Memory B cell (primary cell): ENCODE results near the gene ZNF467.
A peak's percentile ranks its signal among the peaks of the same experiment; 100 is the strongest.

ENCODE experiments used
- ATAC-seq: fragments of 150-1000 bp; cut with Tn5 transposase; 2 replicates; pipeline ENCODE4 v1.10.0; 2021; ENCODE audit warnings: low read depth, mild to moderate bottlenecking, moderate library complexity
- DNase-seq, 2 donors: peaks; one replicate each; pipeline ENCODE4 v3.0.0; 2022; ENCODE audit warnings: low spot score in 2 of 2
- H3K27ac Mint-ChIP-seq: one replicate; pipeline ENCODE4 v1.8.0; 2022; ENCODE audit warnings: mild to moderate bottlenecking, moderate library complexity, mixed read lengths
- H3K27me3 Mint-ChIP-seq: one replicate; pipeline ENCODE4 v1.8.0; 2022; ENCODE audit warnings: mixed read lengths
- H3K36me3 Mint-ChIP-seq: one replicate; pipeline ENCODE4 v1.8.0; 2022; ENCODE audit warnings: mild to moderate bottlenecking, mixed read lengths
- H3K4me1 Mint-ChIP-seq: one replicate; pipeline ENCODE4 v1.8.0; 2022; ENCODE audit warnings: mixed read lengths
- H3K4me3 Mint-ChIP-seq: one replicate; pipeline ENCODE4 v1.8.0; 2022; ENCODE audit warnings: mild to moderate bottlenecking, moderate library complexity, mixed read lengths
- H3K9me3 Mint-ChIP-seq: one replicate; pipeline ENCODE4 v1.8.0; 2022; ENCODE audit warnings: mixed read lengths

The ZNF467 gene

DNA sequence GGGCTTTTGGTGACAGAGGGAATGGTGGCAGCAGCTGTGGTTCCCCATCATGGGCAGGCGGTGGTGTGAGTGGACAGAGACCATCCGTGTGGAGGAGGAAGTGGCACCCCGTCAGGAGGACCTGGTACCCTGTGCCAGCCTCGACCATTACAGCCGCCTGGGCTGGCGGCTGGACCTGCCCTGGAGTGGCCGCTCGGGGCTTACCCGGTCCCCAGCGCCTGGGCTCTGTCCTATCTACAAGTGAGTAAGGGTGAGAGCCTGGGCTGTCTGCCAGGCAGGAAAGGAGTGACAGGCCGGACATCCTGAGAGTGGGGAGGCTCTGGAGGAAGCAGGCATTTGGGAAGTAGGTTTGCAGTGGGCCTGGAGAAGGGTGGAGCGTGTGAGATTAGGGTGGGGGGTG, 2.9 kb upstream of the ZNF467 start:
- no peak overlapping the region for H3K27ac Mint-ChIP-seq
- peaks cover 8% of the 10 kb centered on the region for H3K4me1 Mint-ChIP-seq
- H3K36me3 Mint-ChIP-seq = no peaks in the 10 kb centered on the region
- no peak overlapping the region for H3K4me3 Mint-ChIP-seq
- no peaks in the 10 kb centered on the region for H3K9me3 Mint-ChIP-seq
- no peaks in the 10 kb centered on the region for H3K27me3 Mint-ChIP-seq
- ATAC-seq = no peak
- DNase-seq = no peak

- Mint-ChIP-seq H3K4me1 (peaks cover 5% of the 10 kb centered on the region), H3K36me3 (no peaks in the 10 kb centered on the region), H3K4me3 (no peak overlapping the region), H3K27me3 (no peaks in the 10 kb centered on the region), H3K27ac (no peak overlapping the region), H3K9me3 (no peaks in the 10 kb centered on the region)
- DNase-seq (no peak), ATAC-seq (no peak)
Observed at GRCh38 chr7:149775176-149775556, 1.8 kb upstream of the ZNF467 start.

DNA sequence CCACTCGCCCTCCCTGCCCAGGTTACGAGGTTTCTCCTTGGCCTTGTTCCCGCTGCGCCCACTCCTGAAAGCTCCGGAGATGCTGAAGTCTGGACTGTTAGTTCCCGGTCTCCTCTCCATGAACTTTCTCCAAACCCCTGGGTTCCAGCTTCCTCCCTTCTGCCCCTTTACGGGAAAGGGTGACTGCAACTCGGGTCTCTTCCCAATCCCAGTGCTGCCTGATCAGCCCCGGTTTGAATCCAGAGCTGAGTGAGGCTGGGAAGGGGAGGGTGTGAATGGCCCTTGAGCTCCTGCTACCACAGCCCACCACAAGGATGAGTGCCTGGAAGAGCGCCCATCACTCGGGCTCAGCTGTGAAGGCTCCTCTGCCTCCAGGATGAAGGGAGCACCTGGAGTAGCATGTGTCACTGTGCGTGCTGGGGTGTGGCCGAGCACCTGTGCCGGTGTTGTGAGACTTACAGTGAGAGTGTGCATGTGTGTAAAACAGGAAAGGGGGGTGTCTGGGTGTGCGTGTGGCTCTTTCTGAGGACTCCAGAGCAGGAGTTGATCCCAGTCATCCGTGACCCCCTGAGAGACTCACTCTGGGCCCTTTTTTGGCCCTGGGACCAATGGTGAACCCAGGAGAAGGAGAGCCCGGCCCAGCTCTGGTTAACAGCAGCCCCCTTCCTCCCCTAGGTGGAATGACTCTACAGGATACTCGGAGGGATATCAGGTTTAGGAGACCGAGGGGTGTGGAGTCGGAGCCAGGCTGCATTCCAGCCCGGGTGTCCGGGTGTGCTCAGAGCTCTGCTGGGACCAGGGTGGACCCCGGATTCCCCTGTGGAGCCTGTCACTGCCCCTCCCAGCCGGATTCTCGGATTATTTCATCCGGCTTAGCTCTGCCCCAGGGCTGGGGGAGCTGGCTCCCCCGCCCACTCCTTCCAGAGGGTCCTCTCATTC, 1.1 kb upstream of the ZNF467 start:
- no peak overlapping the region for H3K27ac Mint-ChIP-seq
- no peaks in the 10 kb centered on the region for H3K36me3 Mint-ChIP-seq
- ATAC-seq = no peak
- H3K9me3 Mint-ChIP-seq = no peaks in the 10 kb centered on the region
- peaks cover 5% of the 10 kb centered on the region for H3K4me1 Mint-ChIP-seq
- H3K27me3 Mint-ChIP-seq = no peaks in the 10 kb centered on the region
- H3K4me3 Mint-ChIP-seq = peak overlapping the region; percentile 77
- no peak for DNase-seq

GRCh38 chr7:149772956-149773434, 393 bp downstream of the ZNF467 start:
- peaks cover 5% of the 10 kb centered on the region for H3K4me1 Mint-ChIP-seq
- peaks cover 2% of the 10 kb centered on the region for H3K36me3 Mint-ChIP-seq
- peaks cover 3% of the 10 kb centered on the region for H3K27me3 Mint-ChIP-seq
- ATAC-seq = no peak
- no peaks in the 10 kb centered on the region for H3K9me3 Mint-ChIP-seq
- peak in 1 of 2 donors; percentile 46 for DNase-seq
- H3K4me3 Mint-ChIP-seq = peak overlapping the region; percentile 92
- H3K27ac Mint-ChIP-seq = no peak overlapping the region

GRCh38 chr7:149772241-149772955, 990 bp downstream of the ZNF467 start:
- H3K9me3 Mint-ChIP-seq = no peaks in the 10 kb centered on the region
- H3K4me1 Mint-ChIP-seq = peaks cover 5% of the 10 kb centered on the region
- H3K36me3 Mint-ChIP-seq = peaks cover 2% of the 10 kb centered on the region
- no peak overlapping the region for H3K27ac Mint-ChIP-seq
- H3K27me3 Mint-ChIP-seq = peaks cover 3% of the 10 kb centered on the region
- peak overlapping the region; percentile 86 for H3K4me3 Mint-ChIP-seq
- peak; percentile 4 for ATAC-seq
- no peak for DNase-seq

DNA sequence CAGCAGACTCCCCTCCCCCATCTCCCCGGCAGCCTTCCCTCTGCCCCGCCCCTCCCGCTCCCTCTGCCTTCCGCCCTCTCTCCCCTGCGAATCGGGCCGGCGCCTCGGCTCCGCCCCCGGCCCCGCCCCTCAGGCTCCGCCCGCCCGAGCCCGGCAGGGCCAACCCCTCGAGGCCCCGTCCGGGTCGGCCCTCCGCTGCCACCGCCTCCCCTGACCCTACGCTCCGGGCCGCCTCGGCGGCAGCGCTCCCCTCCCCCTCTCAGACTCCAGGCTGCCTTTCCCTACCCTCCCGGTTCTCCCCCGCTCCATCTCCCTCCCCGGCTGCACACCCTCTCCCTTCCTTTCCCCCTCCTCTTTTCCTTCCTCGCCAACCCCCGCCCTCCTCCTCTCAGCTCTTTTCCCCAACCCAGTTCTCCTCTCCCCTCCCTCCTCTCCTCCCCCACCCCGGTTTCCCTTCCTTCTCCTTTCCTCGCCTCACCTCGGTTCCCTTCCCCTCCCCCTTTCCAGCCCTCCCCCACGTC, 1.6 kb downstream of the ZNF467 start:
- no peaks in the 10 kb centered on the region for H3K9me3 Mint-ChIP-seq
- H3K4me1 Mint-ChIP-seq = peaks cover 5% of the 10 kb centered on the region
- H3K4me3 Mint-ChIP-seq = peak overlapping the region; percentile 86
- H3K27ac Mint-ChIP-seq = no peak overlapping the region
- peaks cover 3% of the 10 kb centered on the region for H3K27me3 Mint-ChIP-seq
- ATAC-seq (peak; percentile 93), DNase-seq (peak; percentile 84 to 85)
- H3K36me3 Mint-ChIP-seq = peaks cover 2% of the 10 kb centered on the region

DNA sequence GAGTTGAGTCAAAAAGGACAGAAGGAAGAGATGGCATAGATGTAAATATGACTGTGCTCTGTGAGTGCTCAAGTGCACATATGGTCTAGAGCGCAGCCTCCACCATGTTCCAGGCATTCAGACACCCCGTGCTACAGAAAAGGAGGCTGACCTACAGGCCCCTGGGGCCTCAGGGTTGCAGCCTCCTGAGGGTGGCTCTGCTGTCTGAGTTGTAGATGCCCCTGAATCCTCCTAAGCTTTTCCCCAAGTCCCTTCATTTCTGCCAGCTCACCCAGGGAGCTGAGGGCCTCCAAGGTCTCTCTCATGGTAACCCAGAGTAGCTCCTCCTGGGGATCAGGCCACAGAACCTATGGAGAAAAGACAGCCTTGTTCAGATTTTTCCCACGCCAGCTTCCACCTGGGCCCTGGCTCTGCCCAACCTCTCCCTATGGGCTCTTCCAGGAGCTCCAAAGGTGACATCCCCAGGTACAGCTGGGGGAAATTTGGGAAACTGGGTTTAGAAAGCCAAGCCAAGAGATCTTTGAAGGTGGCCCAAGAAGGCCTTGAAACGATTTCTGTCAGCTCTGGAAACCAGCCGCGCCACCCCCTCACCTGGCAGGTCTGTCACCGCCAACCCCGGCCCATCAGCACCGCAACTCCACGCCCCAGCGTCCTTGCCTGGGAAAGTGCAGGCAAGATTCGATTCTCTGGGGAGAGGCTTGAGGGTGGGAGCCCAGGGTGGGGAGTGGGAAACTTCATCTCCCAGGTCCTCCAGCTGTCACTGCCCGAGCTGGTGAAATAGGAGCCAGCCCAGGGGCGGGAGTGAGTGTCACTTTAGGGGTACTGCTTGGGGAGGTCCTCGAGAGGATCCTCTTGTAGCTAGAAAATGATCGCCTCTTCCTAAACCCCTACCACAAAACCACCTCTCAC, 2.4 kb downstream of the ZNF467 start:
- H3K4me3 Mint-ChIP-seq = peak overlapping the region; percentile 86
- DNase-seq (no peak), ATAC-seq (peak; percentile 16)
- H3K9me3 Mint-ChIP-seq = no peaks in the 10 kb centered on the region
- peaks cover 2% of the 10 kb centered on the region for H3K36me3 Mint-ChIP-seq
- peaks cover 5% of the 10 kb centered on the region for H3K4me1 Mint-ChIP-seq
- H3K27ac Mint-ChIP-seq = no peak overlapping the region
- peaks cover 3% of the 10 kb centered on the region for H3K27me3 Mint-ChIP-seq

DNA sequence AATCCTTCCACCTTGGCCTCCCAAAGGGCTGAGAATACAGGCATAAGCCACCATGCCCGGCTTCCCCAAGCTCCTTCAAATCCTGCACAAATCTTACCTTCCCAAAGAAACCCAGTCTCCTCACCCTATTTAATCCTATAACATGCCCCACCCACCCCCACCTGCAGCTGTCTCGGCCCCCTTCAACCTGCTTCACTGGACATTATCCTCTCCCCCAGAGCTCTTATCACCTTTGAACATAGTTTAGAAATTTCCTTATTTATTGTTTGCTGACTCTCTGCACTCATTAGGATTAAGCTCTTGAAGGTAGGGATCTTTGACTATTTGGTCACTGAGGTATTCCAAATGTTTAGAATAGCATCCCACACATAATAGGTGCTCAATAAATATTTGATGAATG, 3.5 kb downstream of the ZNF467 start:
- Mint-ChIP-seq H3K4me3 (no peak overlapping the region), H3K27me3 (peaks cover 3% of the 10 kb centered on the region), H3K36me3 (peaks cover 2% of the 10 kb centered on the region), H3K9me3 (no peaks in the 10 kb centered on the region), H3K27ac (no peak overlapping the region), H3K4me1 (peaks cover 2% of the 10 kb centered on the region)
- DNase-seq = no peak
- ATAC-seq = no peak

DNA sequence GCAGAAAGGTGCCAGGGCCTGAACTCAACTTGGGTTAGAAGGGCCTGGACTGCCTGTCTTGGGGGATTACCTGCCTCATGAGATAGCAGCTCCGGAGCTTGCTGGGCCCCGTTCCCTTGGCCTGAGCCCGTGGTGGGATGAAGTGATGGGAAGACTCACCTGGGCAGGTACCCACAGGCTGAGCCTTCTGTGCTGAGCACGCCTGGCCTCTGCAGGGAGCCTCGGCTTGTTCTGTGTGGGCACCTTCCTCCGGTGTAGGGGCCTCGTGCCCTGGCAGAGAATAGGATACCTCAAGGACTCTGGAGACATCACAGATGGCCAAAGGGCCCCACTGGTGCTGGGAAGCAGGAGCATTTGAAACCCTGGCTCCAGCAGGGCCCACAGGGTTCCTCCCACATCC, 4.5 kb downstream of the ZNF467 start:
- Mint-ChIP-seq H3K4me1 (peaks cover 2% of the 10 kb centered on the region), H3K9me3 (no peaks in the 10 kb centered on the region), H3K27ac (no peak overlapping the region), H3K36me3 (peaks cover 2% of the 10 kb centered on the region), H3K4me3 (no peak overlapping the region), H3K27me3 (peaks cover 3% of the 10 kb centered on the region)
- no peak for DNase-seq
- no peak for ATAC-seq

DNA sequence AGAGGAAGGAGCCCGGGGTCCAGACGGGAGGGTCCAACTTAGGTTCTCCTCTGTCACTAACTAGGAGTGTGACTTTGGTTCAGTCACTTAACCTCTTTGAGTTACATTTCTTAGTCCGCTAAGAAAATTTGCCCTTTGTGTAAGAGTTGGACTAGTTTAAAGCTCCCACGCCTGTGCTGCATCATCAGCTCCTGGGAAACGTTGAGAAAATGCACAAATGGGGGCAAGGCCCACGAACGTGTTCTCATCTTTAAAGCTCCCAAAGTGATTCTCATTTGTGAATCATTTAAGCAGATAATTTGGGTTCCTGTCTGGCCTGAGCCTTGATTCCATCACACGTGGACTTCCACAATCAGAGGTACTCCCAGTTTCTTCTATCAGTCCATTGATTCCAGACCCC, 6.3 kb downstream of the ZNF467 start:
- Mint-ChIP-seq H3K4me3 (no peak overlapping the region), H3K27ac (no peak overlapping the region), H3K4me1 (no peaks in the 10 kb centered on the region), H3K9me3 (no peaks in the 10 kb centered on the region), H3K27me3 (peaks cover 7% of the 10 kb centered on the region), H3K36me3 (peaks cover 2% of the 10 kb centered on the region)
- ATAC-seq (no peak), DNase-seq (no peak)

GRCh38 chr7:149766135-149766675, 7.2 kb downstream of the ZNF467 start:
- DNase-seq (no peak), ATAC-seq (no peak)
- no peaks in the 10 kb centered on the region for H3K4me1 Mint-ChIP-seq
- no peaks in the 10 kb centered on the region for H3K9me3 Mint-ChIP-seq
- H3K27ac Mint-ChIP-seq = no peak overlapping the region
- peaks cover 2% of the 10 kb centered on the region for H3K36me3 Mint-ChIP-seq
- H3K4me3 Mint-ChIP-seq = no peak overlapping the region
- H3K27me3 Mint-ChIP-seq = peaks cover 7% of the 10 kb centered on the region

DNA sequence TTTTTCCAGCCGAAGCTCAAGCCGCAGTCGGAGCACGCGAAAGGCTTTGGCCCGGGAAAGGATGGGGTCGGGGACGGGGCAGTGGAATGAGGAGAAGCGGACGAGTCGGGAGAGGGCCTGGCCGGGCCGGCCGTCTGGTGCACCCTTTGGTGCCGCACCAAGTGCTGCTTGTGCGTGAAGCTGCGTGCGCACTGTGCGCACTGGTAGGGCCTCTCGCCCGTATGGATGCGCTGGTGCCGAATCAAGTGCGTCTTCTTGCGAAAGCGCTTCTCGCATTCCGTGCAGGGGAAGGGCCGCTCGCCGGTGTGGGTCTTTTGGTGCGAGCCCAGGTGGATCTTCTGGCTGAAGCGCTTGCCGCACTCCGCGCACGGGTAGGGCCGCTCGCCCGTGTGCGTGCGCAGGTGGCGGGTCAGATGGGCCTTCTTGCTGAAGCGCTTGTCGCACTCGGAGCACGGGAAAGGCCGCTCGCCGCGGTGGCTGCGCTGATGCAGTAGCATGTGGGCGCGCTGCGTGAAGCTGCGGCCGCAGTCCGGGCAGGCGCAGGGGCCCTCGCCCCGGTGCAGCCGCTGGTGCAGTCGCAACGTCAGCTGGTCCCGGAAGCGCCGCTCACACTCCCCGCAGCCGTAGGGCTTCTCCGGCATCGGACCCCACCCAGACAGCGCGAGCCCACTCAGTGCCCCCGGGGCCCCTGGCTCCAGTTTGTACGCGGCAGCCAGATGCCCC, 7.8 kb downstream of the ZNF467 start:
- DNase-seq = no peak
- Mint-ChIP-seq H3K36me3 (peaks cover 2% of the 10 kb centered on the region), H3K27ac (no peak overlapping the region), H3K4me3 (no peak overlapping the region), H3K4me1 (no peaks in the 10 kb centered on the region), H3K9me3 (no peaks in the 10 kb centered on the region), H3K27me3 (peaks cover 7% of the 10 kb centered on the region)
- no peak for ATAC-seq
